Spleen (tissue), 7 donors: ENCODE data around the gene PPP1R37.
A peak's percentile ranks its signal among the peaks of the same experiment; 100 is the strongest.
"Not testable (repeated sequence)": the region's sequence is repeated elsewhere in the genome, so short reads cannot be mapped to it uniquely, and the experiment has no call there.

ENCODE experiments used
- POLR2A ChIP-seq, 3 donors: fragments of 450-650 bp; IDR thresholded peaks; one replicate each; pipeline ENCODE4 v1.5.1; 2017; ENCODE audit warnings: antibody characterized with exemption in 3 of 3, mild to moderate bottlenecking in 1 of 3
- POLR2AphosphoS5 ChIP-seq, 3 donors: sonication (generic); formaldehyde crosslinking; IDR thresholded peaks; one replicate each; pipeline ENCODE4 v1.5.1; 2017; ENCODE audit warnings: antibody characterized with exemption in 3 of 3
- TF ChIP-seq, protein P1 (sequence below), 11 experiments: fragments of 200-600 bp in 7 of 11; fragments of 450-650 bp in 4 of 11; sonication (generic) in 4 of 11; IDR thresholded peaks in 8 of 11; conservative IDR thresholded peaks in 3 of 11; 1 replicate in 7 of 11; 2 replicates in 4 of 11; pipeline versions ENCODE4 v1.4.0 to v1.8.0; 2016 to 2021; ENCODE audit warnings: antibody characterized with exemption in 11 of 11, inconsistent platforms in 4 of 11, mild to moderate bottlenecking in 1 of 11
- donor health status: DM: no; HTN: no; CAD: no; lungs with moderate emphysema.
- donor health status: DM: no; HTN: no; CAD: no.
- donor health status: DM: no; HTN: no; CAD: no.

DNA sequence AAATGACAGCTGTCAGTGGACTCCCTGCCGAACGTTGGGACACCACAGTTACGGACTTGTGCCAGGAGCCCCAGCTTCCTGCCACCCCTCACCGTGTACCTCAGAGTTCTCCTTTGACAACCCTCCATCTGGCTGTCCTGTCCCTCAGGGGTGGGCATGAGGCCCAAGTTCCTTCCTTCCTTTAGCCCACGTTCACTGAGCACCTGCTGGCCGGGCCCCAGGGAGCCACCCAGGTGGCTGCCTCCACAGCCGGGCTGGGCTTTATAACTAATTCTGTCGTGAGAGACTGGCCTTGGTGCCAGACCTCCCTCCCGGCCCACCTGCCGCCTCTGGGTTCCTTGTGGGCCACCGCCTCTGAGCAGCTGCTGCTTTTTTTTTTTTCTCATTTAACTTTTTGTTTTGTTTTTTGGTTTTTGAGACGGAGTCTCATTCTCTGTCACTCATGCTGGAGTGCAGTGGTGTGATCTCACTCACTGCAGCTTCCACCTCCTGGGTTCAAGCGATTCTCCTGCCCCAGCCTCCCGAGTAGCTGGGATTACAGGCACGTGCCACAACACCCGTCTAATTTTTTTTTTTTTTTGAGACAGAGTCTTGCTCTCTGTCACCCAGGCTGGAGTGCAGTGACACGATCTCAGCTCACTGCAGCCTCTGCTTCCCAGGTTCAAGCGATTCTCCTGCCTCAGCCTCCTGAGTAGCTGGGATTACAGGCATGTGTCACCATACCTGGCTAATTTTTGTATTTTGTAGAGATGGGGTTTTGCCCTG, 25.8 kb downstream of the PPP1R37 start:
- TF ChIP-seq, protein P1, sequence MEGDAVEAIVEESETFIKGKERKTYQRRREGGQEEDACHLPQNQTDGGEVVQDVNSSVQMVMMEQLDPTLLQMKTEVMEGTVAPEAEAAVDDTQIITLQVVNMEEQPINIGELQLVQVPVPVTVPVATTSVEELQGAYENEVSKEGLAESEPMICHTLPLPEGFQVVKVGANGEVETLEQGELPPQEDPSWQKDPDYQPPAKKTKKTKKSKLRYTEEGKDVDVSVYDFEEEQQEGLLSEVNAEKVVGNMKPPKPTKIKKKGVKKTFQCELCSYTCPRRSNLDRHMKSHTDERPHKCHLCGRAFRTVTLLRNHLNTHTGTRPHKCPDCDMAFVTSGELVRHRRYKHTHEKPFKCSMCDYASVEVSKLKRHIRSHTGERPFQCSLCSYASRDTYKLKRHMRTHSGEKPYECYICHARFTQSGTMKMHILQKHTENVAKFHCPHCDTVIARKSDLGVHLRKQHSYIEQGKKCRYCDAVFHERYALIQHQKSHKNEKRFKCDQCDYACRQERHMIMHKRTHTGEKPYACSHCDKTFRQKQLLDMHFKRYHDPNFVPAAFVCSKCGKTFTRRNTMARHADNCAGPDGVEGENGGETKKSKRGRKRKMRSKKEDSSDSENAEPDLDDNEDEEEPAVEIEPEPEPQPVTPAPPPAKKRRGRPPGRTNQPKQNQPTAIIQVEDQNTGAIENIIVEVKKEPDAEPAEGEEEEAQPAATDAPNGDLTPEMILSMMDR (IDR thresholded peaks at IDR 0.05 in 8 of 11, conservative IDR thresholded peaks at IDR 0.05 in 3 of 11), result not testable (repeated sequence)
- TF ChIP-seq POLR2A (IDR thresholded peaks at IDR 0.05), result not testable (repeated sequence)
- TF ChIP-seq POLR2AphosphoS5 (IDR thresholded peaks at IDR 0.05), result peak; percentile 32 to 67 (median 52)
